WERI-Rb-1 (cell line): Measurements from ENCODE around the gene RASA1.

Experiments
- DNase-seq: peaks from one replicate; pipeline ENCODE4 v3.0.0-alpha.2; 2020
- H3K27ac ChIP-seq: fragments of 250-450 bp; sonication (Bioruptor Pico); 2 replicates; pipeline ENCODE4 v1.5.1; 2020; ENCODE audit warnings: mild to moderate bottlenecking, moderate library complexity
- H3K27me3 ChIP-seq: fragments of 250-450 bp; sonication (Bioruptor Pico); 2 replicates; pipeline ENCODE4 v1.5.1; 2021; ENCODE audit warnings: mild to moderate bottlenecking, low read depth, moderate library complexity; ENCODE audit not compliant: insufficient read depth, severe bottlenecking
- H3K36me3 ChIP-seq: fragments of 250-450 bp; sonication (Bioruptor Pico); 2 replicates; pipeline ENCODE4 v1.5.1; 2020; ENCODE audit warnings: mild to moderate bottlenecking, moderate library complexity
- H3K4me3 ChIP-seq: 2 replicates; pipeline ENCODE4 v1.5.1; 2011; ENCODE audit warnings: low read depth, mild to moderate bottlenecking, control low read depth, low read length
- H3K9me3 ChIP-seq: fragments of 250-450 bp; sonication (Bioruptor Pico); 2 replicates; pipeline ENCODE4 v1.5.1; 2021; ENCODE audit warnings: mild to moderate bottlenecking, moderate library complexity; ENCODE audit not compliant: severe bottlenecking
- TF ChIP-seq, protein P1 (sequence below): IDR thresholded peaks from 2 replicates; pipeline ENCODE4 v1.5.1; 2011; ENCODE audit warnings: low read depth, mild to moderate bottlenecking, control low read depth, inconsistent platforms, low read length

RASA1 gene

DNA sequence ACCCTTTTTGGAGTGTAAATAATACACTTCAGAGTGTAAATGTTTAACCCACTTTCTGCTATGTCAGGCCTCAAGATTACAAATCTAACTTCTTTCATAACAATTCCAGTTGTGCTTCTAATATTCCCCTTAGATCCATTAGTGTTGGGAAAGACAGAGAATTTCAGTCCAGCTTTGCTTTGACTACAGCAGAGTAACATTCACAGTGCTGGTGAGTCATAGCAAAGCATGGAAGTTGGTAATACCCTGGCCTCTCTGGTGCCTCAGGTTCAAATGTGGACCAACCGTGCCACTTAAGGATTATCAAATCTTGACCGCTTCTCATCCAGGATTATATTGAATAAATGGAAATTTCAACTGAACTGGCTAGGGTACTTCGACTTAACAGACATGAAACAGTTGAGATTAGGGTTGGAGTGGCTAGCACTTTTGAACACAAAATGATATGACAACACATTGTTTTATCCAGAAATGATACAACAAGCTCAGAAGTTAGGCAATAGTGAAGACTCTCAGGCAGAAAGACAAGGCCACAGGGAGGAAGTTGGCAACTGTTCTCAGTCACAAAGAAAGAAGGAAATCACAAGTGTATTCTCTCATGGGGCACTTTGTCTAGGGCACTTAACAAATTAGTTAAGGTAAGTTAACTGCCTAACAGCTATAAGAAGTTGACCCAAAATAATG lies 24.4 kb upstream of the RASA1 start:
- no peak for DNase-seq
- Histone ChIP-seq H3K9me3 (no peaks in the 10 kb centered on the region), H3K36me3 (no peaks in the 10 kb centered on the region), H3K27ac (no peak overlapping the region), H3K27me3 (no peaks in the 10 kb centered on the region), H3K4me3 (no peak overlapping the region)
- TF ChIP-seq, protein P1, sequence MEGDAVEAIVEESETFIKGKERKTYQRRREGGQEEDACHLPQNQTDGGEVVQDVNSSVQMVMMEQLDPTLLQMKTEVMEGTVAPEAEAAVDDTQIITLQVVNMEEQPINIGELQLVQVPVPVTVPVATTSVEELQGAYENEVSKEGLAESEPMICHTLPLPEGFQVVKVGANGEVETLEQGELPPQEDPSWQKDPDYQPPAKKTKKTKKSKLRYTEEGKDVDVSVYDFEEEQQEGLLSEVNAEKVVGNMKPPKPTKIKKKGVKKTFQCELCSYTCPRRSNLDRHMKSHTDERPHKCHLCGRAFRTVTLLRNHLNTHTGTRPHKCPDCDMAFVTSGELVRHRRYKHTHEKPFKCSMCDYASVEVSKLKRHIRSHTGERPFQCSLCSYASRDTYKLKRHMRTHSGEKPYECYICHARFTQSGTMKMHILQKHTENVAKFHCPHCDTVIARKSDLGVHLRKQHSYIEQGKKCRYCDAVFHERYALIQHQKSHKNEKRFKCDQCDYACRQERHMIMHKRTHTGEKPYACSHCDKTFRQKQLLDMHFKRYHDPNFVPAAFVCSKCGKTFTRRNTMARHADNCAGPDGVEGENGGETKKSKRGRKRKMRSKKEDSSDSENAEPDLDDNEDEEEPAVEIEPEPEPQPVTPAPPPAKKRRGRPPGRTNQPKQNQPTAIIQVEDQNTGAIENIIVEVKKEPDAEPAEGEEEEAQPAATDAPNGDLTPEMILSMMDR = no peak

DNA sequence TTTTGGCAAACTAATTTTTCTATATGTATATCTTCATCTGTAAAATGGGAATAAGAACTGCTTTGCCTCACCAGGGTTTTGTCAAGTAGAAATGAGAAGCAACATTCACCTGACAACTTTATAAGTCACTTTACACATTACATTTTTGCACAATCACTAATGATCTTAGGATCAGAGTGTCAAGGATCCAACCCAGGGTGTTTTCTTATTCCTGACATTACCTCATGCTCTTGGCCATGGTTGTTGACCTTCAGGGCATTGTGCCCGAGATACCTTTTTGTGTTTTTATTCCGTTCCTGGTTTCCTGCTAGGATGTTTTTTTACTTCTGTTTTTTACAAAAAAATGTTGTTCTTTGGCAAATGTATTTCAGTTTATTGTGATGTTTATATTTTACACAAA lies 22.2 kb upstream of the RASA1 start:
- TF ChIP-seq, protein P1 = no peak
- no peak overlapping the region for H3K27ac ChIP-seq
- H3K9me3 ChIP-seq = no peaks in the 10 kb centered on the region
- DNase-seq = no peak
- no peak overlapping the region for H3K4me3 ChIP-seq
- no peaks in the 10 kb centered on the region for H3K27me3 ChIP-seq
- no peaks in the 10 kb centered on the region for H3K36me3 ChIP-seq

GRCh38 chr5:87246061-87246460 lies 21.6 kb upstream of the RASA1 start:
- TF ChIP-seq, protein P1 = no peak
- H3K27ac ChIP-seq = no peak overlapping the region
- no peaks in the 10 kb centered on the region for H3K36me3 ChIP-seq
- no peak for DNase-seq
- no peaks in the 10 kb centered on the region for H3K9me3 ChIP-seq
- no peak overlapping the region for H3K4me3 ChIP-seq
- no peaks in the 10 kb centered on the region for H3K27me3 ChIP-seq

- no peaks in the 10 kb centered on the region for H3K27me3 ChIP-seq
- H3K9me3 ChIP-seq = no peaks in the 10 kb centered on the region
- TF ChIP-seq, protein P1 = no peak
- no peaks in the 10 kb centered on the region for H3K36me3 ChIP-seq
- H3K4me3 ChIP-seq = no peak overlapping the region
- no peak for DNase-seq
- no peak overlapping the region for H3K27ac ChIP-seq
These were observed 15.4 kb upstream of the RASA1 start for GRCh38 chr5:87252283-87252605.

DNA sequence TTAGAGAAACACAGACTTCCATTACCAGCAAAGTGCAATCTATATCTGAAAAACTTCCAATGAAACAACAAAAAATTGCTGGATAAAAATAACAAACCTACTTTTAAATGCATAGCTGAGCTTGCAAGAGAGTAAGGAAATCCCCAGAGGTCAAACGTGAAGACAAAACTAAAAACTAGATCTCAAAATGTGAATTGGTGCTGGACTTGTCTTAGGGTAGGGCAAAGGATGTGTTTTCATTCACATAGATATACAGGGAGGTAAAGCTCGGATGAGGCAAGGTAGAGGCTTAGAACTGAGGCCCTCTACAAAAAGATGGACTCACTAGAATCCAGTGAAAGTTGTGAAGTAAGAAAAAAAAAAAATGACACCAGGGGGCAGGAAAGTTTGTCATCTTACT lies 13.6 kb upstream of the RASA1 start:
- Histone ChIP-seq H3K27me3 (no peaks in the 10 kb centered on the region), H3K36me3 (no peaks in the 10 kb centered on the region), H3K27ac (no peak overlapping the region), H3K4me3 (no peak overlapping the region), H3K9me3 (no peaks in the 10 kb centered on the region)
- TF ChIP-seq, protein P1 = no peak
- no peak for DNase-seq

DNA sequence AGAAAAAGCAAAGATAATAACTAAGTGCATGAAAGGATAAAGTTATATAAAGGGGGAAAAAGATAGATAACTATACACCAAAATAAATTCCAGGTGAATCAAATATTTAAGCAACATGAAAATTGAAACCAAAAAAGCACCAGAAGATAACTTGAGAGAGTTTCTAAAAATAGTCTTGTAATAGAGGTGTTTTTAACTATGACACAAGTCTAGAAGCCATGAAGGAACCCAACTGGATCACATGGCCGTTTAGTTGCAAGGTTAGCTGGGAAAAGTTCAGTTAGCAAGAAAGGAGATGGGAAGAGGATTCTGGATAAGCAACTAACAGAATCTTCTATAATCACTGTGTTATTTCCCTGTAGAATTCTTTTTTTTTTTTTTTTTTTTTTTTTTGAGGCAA lies 9.2 kb upstream of the RASA1 start:
- H3K27ac ChIP-seq = no peak overlapping the region
- H3K4me3 ChIP-seq = no peak overlapping the region
- H3K9me3 ChIP-seq = no peaks in the 10 kb centered on the region
- no peaks in the 10 kb centered on the region for H3K27me3 ChIP-seq
- H3K36me3 ChIP-seq = no peaks in the 10 kb centered on the region
- DNase-seq = no peak
- TF ChIP-seq, protein P1 = no peak
